SJCRH30 (cell line): ENCODE measurements around the gene ATPAF2. TPM values are rescaled to one million over a fixed set of nuclear protein-coding genes. Genes with fewer than 3 reads are reported as not detected.

Experiments used
- DNase-seq, 2 experiments: peaks; one replicate each; pipeline ENCODE4 v3.0.0-alpha.2; 2015 to 2020
- H3K27ac ChIP-seq: fragments of 250-450 bp; sonication (Bioruptor Pico); 2 replicates; pipeline ENCODE4 v1.5.1; 2020; ENCODE audit warnings: mild to moderate bottlenecking, moderate library complexity
- H3K27me3 ChIP-seq: fragments of 250-450 bp; sonication (Bioruptor Pico); 2 replicates; pipeline ENCODE4 v1.5.1; 2020; ENCODE audit warnings: mild to moderate bottlenecking, moderate library complexity
- H3K36me3 ChIP-seq: fragments of 250-450 bp; sonication (Bioruptor Pico); 2 replicates; pipeline ENCODE4 v1.5.1; 2020; ENCODE audit warnings: mild to moderate bottlenecking, moderate library complexity
- H3K4me1 ChIP-seq: fragments of 250-450 bp; sonication (Bioruptor Pico); 2 replicates; pipeline ENCODE4 v1.5.1; 2020; ENCODE audit warnings: mild to moderate bottlenecking, moderate library complexity
- H3K4me3 ChIP-seq: fragments of 250-450 bp; sonication (Bioruptor Pico); 2 replicates; pipeline ENCODE4 v1.5.1; 2020; ENCODE audit warnings: mild to moderate bottlenecking, moderate library complexity
- H3K9me3 ChIP-seq: fragments of 250-450 bp; sonication (Bioruptor Pico); replicated peaks from 2 replicates; pipeline ENCODE4 v1.5.1; 2020; ENCODE audit warnings: mild to moderate bottlenecking, moderate library complexity
- total RNA-seq: library from RNA; depleted of rRNA; stranded (reverse); fragments of >200 nt; shearing (Covaris generic); gene quantifications from 2 replicates; pipeline ENCODE4 v1.2.3, GENCODE V29; 2014

The ATPAF2 gene
- total RNA-seq, 1 experiment from 2014 or later = 58.3 TPM

DNA sequence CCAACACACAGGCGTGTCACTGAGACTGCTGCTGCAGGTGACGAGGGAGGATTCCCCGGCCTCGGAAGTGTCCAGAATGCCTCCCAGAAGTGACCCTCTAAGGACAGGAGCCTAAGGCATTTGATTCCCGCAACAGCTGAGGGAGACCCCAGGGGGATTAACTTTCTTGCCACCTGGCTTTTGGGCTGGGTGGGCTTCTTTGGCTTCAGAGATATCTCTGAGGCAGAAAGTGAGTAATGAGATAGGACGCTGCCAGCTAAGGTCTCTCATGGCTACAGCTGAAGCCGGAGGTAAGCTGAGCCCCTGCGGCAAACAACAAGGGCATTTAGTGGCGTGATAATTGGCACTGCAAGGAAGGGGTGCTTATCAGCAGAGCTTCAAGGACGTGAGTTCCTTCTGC, 49.4 kb downstream of the ATPAF2 start:
- no peaks in the 10 kb centered on the region for H3K36me3 ChIP-seq
- no peaks in the 10 kb centered on the region for H3K9me3 ChIP-seq
- DNase-seq = peak; percentile 57 to 69
- H3K27ac ChIP-seq = no peak overlapping the region
- H3K27me3 ChIP-seq = no peaks in the 10 kb centered on the region
- H3K4me1 ChIP-seq = peaks cover 40% of the 10 kb centered on the region
- no peak overlapping the region for H3K4me3 ChIP-seq

DNA sequence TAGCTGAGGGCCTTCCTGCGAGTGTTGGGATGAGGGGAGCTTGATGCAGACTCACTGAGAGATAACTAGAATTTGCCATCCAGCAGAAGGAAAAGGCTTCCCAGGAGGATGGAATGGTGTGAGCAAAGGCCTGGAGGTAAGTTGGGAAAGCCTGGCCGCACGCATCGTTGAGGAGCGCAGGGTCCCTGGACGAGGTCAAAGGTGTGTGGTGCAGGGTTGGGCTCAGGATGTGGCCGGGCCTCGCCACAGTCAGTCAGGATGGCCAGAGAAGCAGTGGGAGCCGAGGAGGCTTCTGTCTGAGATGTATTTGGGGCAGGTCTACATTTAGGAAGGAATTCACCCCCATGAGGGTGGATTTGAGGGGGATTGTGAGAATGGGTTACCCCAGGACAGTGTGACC, 49.9 kb downstream of the ATPAF2 start:
- H3K4me3 ChIP-seq = no peak overlapping the region
- H3K27me3 ChIP-seq = no peaks in the 10 kb centered on the region
- no peak overlapping the region for H3K27ac ChIP-seq
- H3K4me1 ChIP-seq = peaks cover 40% of the 10 kb centered on the region
- DNase-seq = no peak
- H3K36me3 ChIP-seq = no peaks in the 10 kb centered on the region
- no peaks in the 10 kb centered on the region for H3K9me3 ChIP-seq

DNA sequence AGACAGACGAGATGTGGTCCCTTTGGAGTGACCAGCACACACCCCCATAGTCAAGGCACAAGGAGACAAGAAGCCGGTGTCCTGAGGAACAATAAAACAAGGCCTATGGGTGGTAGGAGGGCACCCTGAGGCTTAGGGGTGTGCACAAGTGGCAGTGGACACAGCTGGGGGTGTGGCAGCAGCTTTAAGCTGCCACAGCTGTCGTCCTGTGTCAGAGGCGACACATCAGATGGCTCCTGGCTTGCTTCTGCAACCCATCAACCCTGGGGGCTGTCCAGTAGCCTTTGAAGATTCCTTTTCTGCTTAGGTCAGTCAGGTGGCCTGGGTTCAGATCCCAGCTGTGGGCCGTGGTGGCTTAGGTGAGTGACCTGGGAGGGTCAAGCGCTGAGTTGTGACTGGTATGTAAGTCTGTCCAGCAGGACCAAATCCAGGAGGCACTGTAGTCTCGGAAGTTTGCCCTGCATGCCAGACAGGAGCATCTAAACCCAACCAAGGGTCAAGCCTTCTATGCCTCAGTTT, 50.5 kb downstream of the ATPAF2 start:
- H3K4me3 ChIP-seq = no peak overlapping the region
- H3K27me3 ChIP-seq = no peaks in the 10 kb centered on the region
- H3K9me3 ChIP-seq = no peaks in the 10 kb centered on the region
- peaks cover 37% of the 10 kb centered on the region for H3K4me1 ChIP-seq
- H3K36me3 ChIP-seq = no peaks in the 10 kb centered on the region
- H3K27ac ChIP-seq = no peak overlapping the region
- DNase-seq = peak; percentile 87 to 95

DNA sequence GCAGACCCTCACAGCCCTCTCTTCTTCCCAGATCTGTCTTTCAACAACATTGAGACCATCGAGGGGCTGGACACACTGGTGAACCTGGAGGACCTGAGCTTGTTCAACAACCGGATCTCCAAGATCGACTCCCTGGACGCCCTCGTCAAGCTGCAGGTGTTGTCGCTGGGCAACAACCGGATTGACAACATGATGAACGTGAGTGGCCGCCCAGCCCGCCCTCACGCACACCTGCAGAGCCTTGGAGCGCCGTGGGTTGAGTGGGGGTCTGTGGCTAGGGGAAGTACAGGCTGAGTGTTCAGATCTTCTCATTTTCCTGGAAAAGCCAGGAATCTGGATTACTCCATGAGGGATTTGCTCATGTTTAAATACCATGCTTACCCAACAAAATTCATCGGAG, 51.1 kb downstream of the ATPAF2 start:
- no peak for DNase-seq
- H3K36me3 ChIP-seq = no peaks in the 10 kb centered on the region
- no peaks in the 10 kb centered on the region for H3K9me3 ChIP-seq
- no peak overlapping the region for H3K27ac ChIP-seq
- no peak overlapping the region for H3K4me3 ChIP-seq
- peaks cover 33% of the 10 kb centered on the region for H3K4me1 ChIP-seq
- no peaks in the 10 kb centered on the region for H3K27me3 ChIP-seq

DNA sequence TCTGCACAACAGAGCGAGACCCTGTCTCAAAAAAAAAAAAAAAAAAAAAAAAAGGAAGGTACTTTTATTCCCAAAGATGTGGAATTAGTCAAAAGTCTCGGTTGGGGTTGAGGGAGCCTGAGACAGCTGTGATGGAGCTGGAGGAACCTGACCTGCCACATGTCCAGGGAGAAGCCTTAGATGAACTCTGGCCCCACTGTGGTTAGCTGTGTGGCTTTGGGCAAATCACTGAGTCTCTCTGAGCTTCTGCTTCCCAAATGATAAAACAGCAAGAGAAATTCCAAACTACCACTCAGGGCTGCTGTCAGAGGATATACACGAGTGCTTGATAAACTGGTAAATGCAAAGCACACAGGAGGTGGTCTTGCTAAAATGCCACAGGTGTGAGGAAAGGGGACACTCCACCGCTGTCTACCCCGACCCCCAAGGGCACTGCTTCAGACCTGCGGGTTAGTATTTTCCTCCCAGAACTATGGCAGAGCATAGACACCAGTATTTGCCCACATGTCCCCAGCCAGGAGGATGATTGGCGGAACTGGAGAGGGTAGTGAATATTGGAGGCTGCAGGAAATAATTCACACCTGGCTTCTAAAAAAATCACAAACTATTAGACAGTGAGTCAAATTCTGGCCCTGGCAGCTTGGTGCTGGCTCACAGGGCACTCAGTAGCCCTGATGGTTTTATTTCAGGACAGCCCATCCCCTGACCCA, 51.6 kb downstream of the ATPAF2 start:
- DNase-seq = no peak
- H3K36me3 ChIP-seq = no peaks in the 10 kb centered on the region
- no peak overlapping the region for H3K4me3 ChIP-seq
- no peaks in the 10 kb centered on the region for H3K27me3 ChIP-seq
- no peaks in the 10 kb centered on the region for H3K9me3 ChIP-seq
- peaks cover 33% of the 10 kb centered on the region for H3K4me1 ChIP-seq
- no peak overlapping the region for H3K27ac ChIP-seq

DNA sequence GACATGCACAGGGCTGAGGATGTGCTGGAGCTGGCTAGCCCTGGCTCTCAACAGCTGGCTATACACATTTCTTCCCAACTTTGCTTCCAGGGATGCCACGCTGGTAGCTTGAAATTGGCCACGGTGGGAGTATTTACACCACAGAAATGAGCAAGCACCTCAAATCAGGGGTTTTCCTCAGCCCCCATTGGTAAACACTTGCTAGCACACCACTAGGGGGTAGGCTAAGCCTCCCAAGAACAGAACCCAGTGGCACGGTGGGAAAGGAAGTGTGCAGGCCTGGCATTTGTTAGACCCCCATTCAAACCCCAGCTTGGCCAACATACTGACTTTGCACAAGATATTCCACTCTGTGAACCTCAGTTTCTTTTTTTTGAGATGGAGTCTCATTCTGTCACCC, 53.4 kb downstream of the ATPAF2 start:
- H3K4me1 ChIP-seq = peaks cover 30% of the 10 kb centered on the region
- H3K9me3 ChIP-seq = no peaks in the 10 kb centered on the region
- H3K27me3 ChIP-seq = peaks cover 6% of the 10 kb centered on the region; the same call in 1 of the 2 replicates
- DNase-seq = peak in 1 of 2 experiments; percentile 64
- H3K27ac ChIP-seq = no peak overlapping the region
- no peaks in the 10 kb centered on the region for H3K36me3 ChIP-seq
- H3K4me3 ChIP-seq = no peak overlapping the region

DNA sequence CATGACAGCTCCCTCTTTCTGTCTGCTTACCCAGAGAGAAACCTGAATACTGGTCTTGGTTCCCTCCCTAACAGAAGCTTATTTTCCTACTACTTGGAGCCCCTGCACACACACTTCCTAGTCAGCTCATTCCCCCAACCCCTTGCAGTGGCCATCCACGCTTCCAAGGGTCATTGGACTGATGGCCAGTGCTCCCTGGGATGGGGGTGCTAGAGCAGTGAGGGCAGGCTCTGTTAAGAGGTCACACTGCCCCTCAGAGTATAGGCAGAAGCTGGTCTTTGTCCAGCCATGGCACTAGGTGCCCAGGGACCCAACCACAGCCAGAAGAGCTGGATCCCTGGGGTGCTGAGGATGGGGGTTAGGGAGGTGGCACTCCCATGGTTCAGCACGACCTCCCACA, 53.8 kb downstream of the ATPAF2 start:
- Histone ChIP-seq H3K4me3 (no peak overlapping the region), H3K27me3 (peaks cover 6% of the 10 kb centered on the region; the same call in 1 of the 2 replicates), H3K9me3 (no peaks in the 10 kb centered on the region), H3K36me3 (no peaks in the 10 kb centered on the region), H3K4me1 (peaks cover 26% of the 10 kb centered on the region), H3K27ac (no peak overlapping the region)
- no peak for DNase-seq

DNA sequence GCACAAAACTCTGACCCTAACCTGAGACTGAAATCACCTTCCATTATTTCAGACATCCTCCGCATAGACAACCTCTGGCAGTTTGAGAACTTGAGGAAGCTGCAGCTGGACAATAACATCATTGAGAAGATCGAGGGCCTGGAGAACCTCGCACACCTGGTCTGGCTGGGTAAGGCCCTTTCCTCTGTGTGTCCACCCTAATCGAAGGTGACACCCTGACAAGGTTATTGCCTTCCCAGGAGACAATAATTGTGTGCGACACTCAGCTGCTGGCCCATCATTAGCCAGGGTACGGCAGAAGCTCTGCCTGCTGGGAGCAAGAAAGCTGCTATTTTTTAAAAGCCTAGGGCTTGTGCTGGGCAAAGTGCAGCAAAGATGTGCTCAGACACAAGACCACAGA, 55.2 kb downstream of the ATPAF2 start:
- no peaks in the 10 kb centered on the region for H3K36me3 ChIP-seq
- H3K9me3 ChIP-seq = no peaks in the 10 kb centered on the region
- H3K4me3 ChIP-seq = no peak overlapping the region
- H3K27me3 ChIP-seq = peaks cover 15% of the 10 kb centered on the region
- DNase-seq = no peak
- no peak overlapping the region for H3K27ac ChIP-seq
- peaks cover 12% of the 10 kb centered on the region for H3K4me1 ChIP-seq

DNA sequence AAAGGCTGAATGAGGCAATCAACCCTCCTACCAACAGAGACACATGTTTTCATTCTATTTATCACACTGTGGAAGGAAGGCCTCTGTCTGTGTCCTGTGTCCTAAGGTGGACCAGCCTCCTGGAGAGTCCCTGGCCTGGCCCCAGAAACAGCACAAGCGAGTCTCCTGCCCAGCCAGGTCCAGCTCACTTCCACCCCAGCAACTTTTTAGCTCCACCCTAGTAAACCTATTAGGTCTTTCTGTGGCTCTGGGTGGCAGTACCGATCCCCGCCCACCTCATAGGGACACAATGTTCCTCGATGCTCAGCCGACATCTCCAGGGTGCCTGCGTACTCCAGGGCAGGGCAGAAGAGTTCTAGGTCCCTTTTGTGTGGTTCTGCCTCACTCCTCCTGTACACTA, 55.6 kb downstream of the ATPAF2 start:
- no peak overlapping the region for H3K4me3 ChIP-seq
- H3K36me3 ChIP-seq = no peaks in the 10 kb centered on the region
- H3K27ac ChIP-seq = no peak overlapping the region
- H3K9me3 ChIP-seq = no peaks in the 10 kb centered on the region
- peaks cover 8% of the 10 kb centered on the region for H3K4me1 ChIP-seq
- no peak for DNase-seq
- H3K27me3 ChIP-seq = peaks cover 19% of the 10 kb centered on the region

DNA sequence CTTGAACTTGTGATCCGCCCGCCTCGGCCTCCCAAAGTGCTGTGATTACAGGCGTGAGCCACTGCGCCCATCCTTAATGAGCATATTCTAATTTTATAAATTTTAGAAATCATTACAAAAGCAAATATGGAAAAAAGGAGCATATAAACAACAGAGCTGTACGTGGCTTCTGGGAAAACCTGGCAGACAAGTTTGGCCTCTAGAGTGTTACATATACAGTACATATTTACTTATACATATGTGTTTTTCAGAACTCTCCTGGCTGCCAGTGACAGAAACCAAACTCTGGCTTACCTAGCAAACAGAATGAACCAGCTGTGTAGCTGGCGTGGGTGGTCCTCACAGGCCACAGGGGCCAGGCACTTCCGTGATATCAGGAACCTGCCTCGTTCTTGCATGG, 56.2 kb downstream of the ATPAF2 start:
- H3K9me3 ChIP-seq = no peaks in the 10 kb centered on the region
- no peaks in the 10 kb centered on the region for H3K36me3 ChIP-seq
- H3K27ac ChIP-seq = no peak overlapping the region
- peak in 1 of 2 experiments; percentile 52 for DNase-seq
- peaks cover 25% of the 10 kb centered on the region for H3K27me3 ChIP-seq
- H3K4me1 ChIP-seq = peaks cover 2% of the 10 kb centered on the region; the same call in 1 of the 2 replicates
- H3K4me3 ChIP-seq = no peak overlapping the region

DNA sequence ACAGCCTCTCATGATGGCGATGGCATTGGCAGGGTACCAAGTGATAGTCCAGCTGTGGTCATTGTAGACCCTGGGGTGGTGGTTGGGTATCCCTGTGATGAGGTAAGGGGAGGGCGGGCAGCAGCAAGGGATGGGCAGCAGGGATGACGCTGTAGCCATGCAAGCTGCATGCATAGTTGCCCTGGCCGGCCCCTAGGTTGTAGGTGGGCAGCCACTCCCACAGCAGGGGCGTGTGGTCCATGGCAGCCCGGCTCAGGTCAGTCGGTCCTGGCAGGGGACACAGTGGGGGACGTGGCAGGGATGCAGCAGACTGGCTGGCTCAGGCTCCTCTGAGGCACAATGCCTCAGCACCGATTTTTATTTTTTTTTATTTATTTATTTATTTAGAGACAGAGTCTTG, 57.6 kb downstream of the ATPAF2 start:
- H3K36me3 ChIP-seq = no peaks in the 10 kb centered on the region
- no peak for DNase-seq

DNA sequence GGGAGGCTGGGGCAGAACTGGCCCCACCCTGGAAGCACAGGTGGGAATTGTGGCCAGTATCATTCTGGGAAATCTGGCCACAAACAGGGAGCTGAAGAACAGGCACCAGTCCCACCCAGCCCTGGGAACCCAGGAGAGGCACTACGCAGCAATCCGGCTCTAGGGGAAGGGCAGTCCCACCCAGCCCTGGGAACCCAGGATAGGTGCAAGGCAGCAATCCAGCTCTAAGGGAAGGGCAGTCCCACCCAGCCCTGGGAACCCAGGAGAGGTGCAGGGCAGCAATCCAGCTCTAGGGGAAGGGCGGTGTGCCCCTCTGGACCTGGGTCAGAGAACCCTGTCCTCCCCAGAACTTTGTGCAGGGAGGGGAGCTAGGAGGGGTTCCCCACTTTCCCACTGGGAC, 59.2 kb downstream of the ATPAF2 start:
- no peaks in the 10 kb centered on the region for H3K9me3 ChIP-seq

More for the DNA sequence above, 57.6 kb downstream of the ATPAF2 start:
- H3K4me3 ChIP-seq = no peak overlapping the region
- H3K27me3 ChIP-seq = peaks cover 28% of the 10 kb centered on the region
- H3K4me1 ChIP-seq = no peaks in the 10 kb centered on the region
- H3K27ac ChIP-seq = no peak overlapping the region
- no peaks in the 10 kb centered on the region for H3K9me3 ChIP-seq

DNA sequence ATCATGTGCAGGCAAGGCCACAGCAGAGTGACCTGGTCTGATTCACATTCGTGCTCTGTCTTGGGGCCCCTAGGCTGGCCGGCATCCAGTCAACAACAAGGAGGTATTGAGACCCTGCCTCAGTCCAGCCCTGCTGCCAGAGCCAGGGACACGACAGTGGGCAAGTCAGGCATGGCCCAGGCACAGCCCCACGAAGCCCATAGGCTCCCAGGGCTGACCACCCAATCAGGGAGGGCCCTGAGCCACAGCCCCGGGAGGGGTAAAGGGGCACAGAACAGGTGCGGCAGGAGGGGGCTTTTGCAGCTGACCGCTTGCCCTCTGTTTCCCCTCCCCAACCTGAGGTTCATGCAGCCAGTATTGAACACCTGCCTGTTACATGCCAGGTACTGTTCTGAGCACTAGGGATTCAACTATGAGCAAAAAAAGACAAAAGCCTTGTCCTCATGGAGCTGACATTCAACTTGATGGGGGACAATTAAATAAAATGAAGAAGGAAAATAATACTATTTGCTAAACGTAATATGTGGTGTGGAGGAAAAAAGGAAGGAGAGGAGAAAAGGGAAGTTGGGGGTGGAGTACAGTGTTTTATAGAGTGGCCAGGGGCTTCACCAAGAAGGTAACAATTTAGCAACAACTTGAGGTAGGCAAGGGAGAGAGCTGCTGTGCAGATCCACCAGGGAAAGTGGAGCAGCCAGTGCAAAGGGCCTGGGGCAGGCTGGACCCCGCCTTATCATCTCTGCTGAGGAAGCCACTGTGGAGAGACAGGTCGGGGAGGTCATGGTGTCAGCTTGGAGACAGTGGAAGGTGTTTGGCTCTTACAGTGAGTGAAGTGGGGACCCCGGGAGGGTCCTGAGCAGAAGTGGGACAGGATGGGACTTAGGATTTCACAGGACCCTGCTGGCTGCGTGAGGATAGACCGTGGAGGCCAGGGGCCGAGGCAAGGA, 60.2 kb downstream of the ATPAF2 start:
- H3K4me3 ChIP-seq = no peak overlapping the region
- H3K27ac ChIP-seq = no peak overlapping the region
- DNase-seq = no peak
- H3K36me3 ChIP-seq = no peaks in the 10 kb centered on the region
- H3K4me1 ChIP-seq = no peaks in the 10 kb centered on the region
- no peaks in the 10 kb centered on the region for H3K9me3 ChIP-seq
- H3K27me3 ChIP-seq = peaks cover 30% of the 10 kb centered on the region

More for the DNA sequence above, 59.2 kb downstream of the ATPAF2 start:
- Histone ChIP-seq H3K27me3 (peaks cover 30% of the 10 kb centered on the region), H3K36me3 (no peaks in the 10 kb centered on the region), H3K27ac (no peak overlapping the region), H3K4me3 (no peak overlapping the region), H3K4me1 (no peaks in the 10 kb centered on the region)
- DNase-seq = no peak

DNA sequence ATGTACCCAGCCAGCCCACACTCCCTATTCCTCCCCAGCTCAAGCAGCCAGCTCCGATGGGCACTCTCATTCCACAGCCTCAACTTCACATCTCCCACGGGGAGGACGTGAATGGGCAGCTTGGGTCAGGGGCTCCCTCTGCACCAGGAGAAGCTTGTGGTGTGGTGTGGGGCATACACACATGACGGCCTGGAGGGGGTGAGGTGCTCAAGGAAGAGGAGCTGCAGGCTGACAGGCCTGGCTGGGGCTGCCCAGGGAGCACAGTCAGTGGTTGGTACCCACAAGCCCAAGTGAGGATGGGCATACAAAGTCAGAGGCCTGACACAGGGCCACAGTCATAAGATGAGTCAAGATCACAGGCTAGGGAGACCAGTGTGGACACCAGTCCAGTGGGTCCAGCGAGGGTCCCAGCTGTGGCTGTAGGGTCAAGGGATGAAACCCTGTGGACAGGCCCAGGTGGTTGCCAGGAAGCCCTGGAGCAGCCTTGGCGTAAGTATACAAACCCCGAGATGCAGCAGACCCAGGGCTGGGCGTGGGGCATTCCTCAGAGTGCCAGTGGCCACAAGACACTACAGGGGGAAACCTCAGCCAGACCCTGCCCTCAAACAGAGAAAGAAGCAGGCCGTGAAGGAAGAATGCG, 61.9 kb downstream of the ATPAF2 start:
- no peaks in the 10 kb centered on the region for H3K9me3 ChIP-seq
- no peak overlapping the region for H3K27ac ChIP-seq
- H3K4me1 ChIP-seq = peaks cover 2% of the 10 kb centered on the region; the same call in 1 of the 2 replicates
- no peak overlapping the region for H3K4me3 ChIP-seq
- H3K27me3 ChIP-seq = peaks cover 30% of the 10 kb centered on the region
- no peak for DNase-seq
- H3K36me3 ChIP-seq = no peaks in the 10 kb centered on the region

DNA sequence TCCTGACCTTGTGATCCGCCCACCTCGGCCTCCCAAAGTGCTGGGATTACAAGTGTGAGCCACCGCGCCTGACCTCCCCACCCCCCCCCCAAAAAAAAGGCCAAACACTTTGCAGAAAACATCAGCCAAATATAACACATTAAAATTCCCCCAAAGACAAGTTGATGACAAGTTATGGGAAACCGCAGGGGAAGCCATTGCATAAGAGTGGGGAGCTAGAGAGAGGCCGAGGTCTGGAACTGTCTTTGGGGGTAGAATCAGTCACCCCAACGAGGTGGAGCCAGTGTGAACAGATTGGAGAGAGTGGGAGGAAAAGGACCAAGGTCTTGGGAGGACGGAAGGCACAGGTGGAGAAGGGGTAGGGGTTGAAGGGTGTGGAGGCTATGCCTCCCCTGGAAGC, 63.5 kb downstream of the ATPAF2 start:
- H3K27me3 ChIP-seq = peaks cover 24% of the 10 kb centered on the region
- no peaks in the 10 kb centered on the region for H3K36me3 ChIP-seq
- no peak overlapping the region for H3K4me3 ChIP-seq
- H3K27ac ChIP-seq = no peak overlapping the region
- H3K4me1 ChIP-seq = peaks cover 5% of the 10 kb centered on the region; the same call in 1 of the 2 replicates
- DNase-seq = no peak
- H3K9me3 ChIP-seq = no peaks in the 10 kb centered on the region
